Central memory CD4-positive, alpha-beta T cell (primary cell): ENCODE measurements around the gene DNMT3A.
A peak's percentile ranks its signal among the peaks of the same experiment; 100 is the strongest.
"Not testable (repeated sequence)": the region's sequence is repeated elsewhere in the genome, so short reads cannot be mapped to it uniquely, and the experiment has no call there.

Source experiments
- DNase-seq: peaks from one replicate; pipeline ENCODE4 v3.0.0; 2022

The DNMT3A gene

GRCh38 chr2:25280051-25280687 is 61.6 kb downstream of the DNMT3A start:
- no peak for DNase-seq

GRCh38 chr2:25279091-25279651 is 62.6 kb downstream of the DNMT3A start:
- DNase-seq, result no peak

GRCh38 chr2:25276569-25277465 is 64.9 kb downstream of the DNMT3A start:
- DNase-seq, result peak; percentile 71

GRCh38 chr2:25275575-25275965 is 66.2 kb downstream of the DNMT3A start:
- no peak for DNase-seq

GRCh38 chr2:25274868-25275574 is 66.7 kb downstream of the DNMT3A start:
- DNase-seq, result peak; percentile 62

- DNase-seq, result peak; percentile 25
Observed at GRCh38 chr2:25273985-25274535, 67.7 kb downstream of the DNMT3A start.

- DNase-seq, result not testable (repeated sequence)
Observed at GRCh38 chr2:25272705-25273104, 69.0 kb downstream of the DNMT3A start.

GRCh38 chr2:25270061-25270460 is 71.7 kb downstream of the DNMT3A start:
- no peak for DNase-seq

- DNase-seq, result no peak
Observed at GRCh38 chr2:25269233-25269632, 72.5 kb downstream of the DNMT3A start.

- DNase-seq, result no peak
Observed at GRCh38 chr2:25268139-25268538, 73.6 kb downstream of the DNMT3A start.

- no peak for DNase-seq
Observed at GRCh38 chr2:25266399-25266798, 75.3 kb downstream of the DNMT3A start.

- no peak for DNase-seq
Observed at GRCh38 chr2:25265802-25266201, 75.9 kb downstream of the DNMT3A start.

GRCh38 chr2:25265001-25265400 is 76.7 kb downstream of the DNMT3A start:
- DNase-seq, result no peak

- no peak for DNase-seq
Observed at GRCh38 chr2:25262288-25262687, 79.4 kb downstream of the DNMT3A start.

- DNase-seq, result no peak
Observed at GRCh38 chr2:25259737-25260124, 82.0 kb downstream of the DNMT3A start.

GRCh38 chr2:25258847-25259736 is 82.6 kb downstream of the DNMT3A start:
- no peak for DNase-seq

GRCh38 chr2:25257931-25258846 is 83.5 kb downstream of the DNMT3A start:
- DNase-seq, result no peak

- no peak for DNase-seq
Observed at GRCh38 chr2:25257032-25257552, 84.6 kb downstream of the DNMT3A start.

GRCh38 chr2:25256488-25256875 is 85.2 kb downstream of the DNMT3A start:
- DNase-seq, result no peak

- DNase-seq, result no peak
Observed at GRCh38 chr2:25255745-25256487, 85.8 kb downstream of the DNMT3A start.
